ENCODE results near the gene C11orf97. TPM values are rescaled to one million over a fixed set of nuclear protein-coding genes. Genes with fewer than 3 reads are reported as not detected.
A peak's percentile ranks its signal among the peaks of the same experiment; 100 is the strongest.

Gene C11orf97
- total and polyA plus RNA-seq, 2 donors = not detected

GRCh38 chr11:94574193-94574961 is 62.1 kb downstream of the C11orf97 start:
- no peaks in the 10 kb centered on the region for H3K36me3 ChIP-seq (ENCODE audit: insufficient read depth)
- no peak overlapping the region for H3K4me3 ChIP-seq (ENCODE audit: low read depth, low read length)
- no peaks in the 10 kb centered on the region for H3K4me1 ChIP-seq (ENCODE audit: insufficient read depth)
- 79% methylated on average over 13 of the region's 13 CpGs for WGBS
- no peak for DNase-seq (ENCODE audit: extremely low spot score)
- no peak overlapping the region for H3K27ac ChIP-seq (ENCODE audit: low read depth)

DNA sequence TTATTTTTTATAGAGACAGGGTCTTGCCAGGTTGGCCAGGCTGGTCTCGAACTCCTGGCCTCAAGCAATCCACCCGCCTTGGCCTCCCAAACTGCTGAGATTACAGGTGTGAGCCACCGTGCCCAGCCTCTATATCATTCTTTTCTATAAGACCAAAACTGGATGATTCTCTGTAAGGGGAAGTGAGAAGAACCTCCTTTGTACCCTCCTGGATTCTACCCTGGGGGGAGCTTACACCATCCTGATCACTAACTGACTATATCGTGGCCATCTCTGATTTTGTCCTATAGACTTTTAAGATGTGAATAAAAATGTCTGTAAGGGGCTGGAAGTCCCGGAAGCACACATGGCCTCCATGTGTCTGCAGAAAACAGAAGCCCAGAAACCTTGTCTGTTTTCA is 64.0 kb downstream of the C11orf97 start:
- no peak for DNase-seq (ENCODE audit: extremely low spot score)
- no peak overlapping the region for H3K4me3 ChIP-seq (ENCODE audit: low read depth, low read length)
- 80% methylated on average over 5 of the region's 5 CpGs for WGBS

DNA sequence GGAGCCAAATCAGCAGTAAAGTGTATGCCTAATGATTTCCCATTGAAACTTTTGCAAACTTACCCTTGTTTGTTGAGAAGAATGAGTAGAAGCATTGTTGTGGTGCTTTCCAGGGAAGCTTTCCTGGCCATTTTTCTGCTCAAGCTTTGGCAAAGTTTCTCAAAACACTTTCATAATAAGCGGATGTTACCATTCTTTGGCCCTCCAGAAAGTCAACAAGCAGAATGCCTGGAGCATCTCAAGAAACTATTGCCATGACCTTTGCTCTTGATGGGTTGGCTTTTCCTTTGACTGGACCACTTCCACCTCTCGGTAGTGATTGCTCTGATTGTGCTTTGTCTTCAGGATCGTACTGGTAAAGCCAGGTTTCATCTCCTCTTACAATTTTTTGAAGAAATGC is 65.6 kb downstream of the C11orf97 start:
- WGBS = 70% methylated on average over 3 of the region's 3 CpGs
- no peak for DNase-seq (ENCODE audit: extremely low spot score)
- Histone ChIP-seq H3K36me3 (ENCODE audit: insufficient read depth) (no peaks in the 10 kb centered on the region), H3K4me1 (ENCODE audit: insufficient read depth) (no peaks in the 10 kb centered on the region), H3K27ac (ENCODE audit: low read depth) (no peak overlapping the region), H3K4me3 (ENCODE audit: low read depth, low read length) (no peak overlapping the region)

More for the DNA sequence above, 64.0 kb downstream of the C11orf97 start:
- Histone ChIP-seq H3K27ac (ENCODE audit: low read depth) (no peak overlapping the region), H3K36me3 (ENCODE audit: insufficient read depth) (no peaks in the 10 kb centered on the region), H3K4me1 (ENCODE audit: insufficient read depth) (no peaks in the 10 kb centered on the region)

Small RNAs within 50 kb of the gene (small RNA-seq; reads per million reads assigned to genes)
- 0.62 reads per million, percentile 57 among the genes with 10 or more reads in this experiment for gene MIR548L

Other genes with a start within 250 kb of the C11orf97 start
- not detected for gene IZUMO1R, start 207.9 kb upstream of the C11orf97 start, total RNA-seq
- gene IZUMO1R, start 207.9 kb upstream of the C11orf97 start, polyA plus RNA-seq = not detected
- gene GPR83, start 111.0 kb upstream of the C11orf97 start, total RNA-seq = 0.16 TPM
- gene GPR83, start 111.0 kb upstream of the C11orf97 start, polyA plus RNA-seq = 0.08 TPM
- gene MRE11, start 18.6 kb upstream of the C11orf97 start, total RNA-seq = 46.0 TPM
- 9.8 TPM for gene MRE11, start 18.6 kb upstream of the C11orf97 start, polyA plus RNA-seq
- 34.5 TPM for gene ANKRD49, start 18.5 kb upstream of the C11orf97 start, total RNA-seq
- gene ANKRD49, start 18.5 kb upstream of the C11orf97 start, polyA plus RNA-seq = 18.1 TPM
- gene FUT4, start 31.5 kb downstream of the C11orf97 start, total RNA-seq = 7.7 TPM
- 4.5 TPM for gene FUT4, start 31.5 kb downstream of the C11orf97 start, polyA plus RNA-seq
- gene PIWIL4, start 54.9 kb downstream of the C11orf97 start, total RNA-seq = 6.9 TPM
- 3.3 TPM for gene PIWIL4, start 54.9 kb downstream of the C11orf97 start, polyA plus RNA-seq

Data from urinary bladder (tissue), 4 donors.